Endothelial cell of umbilical vein (primary cell): ENCODE data around the gene ARSJ. TPM values are rescaled to one million over a fixed set of nuclear protein-coding genes. Genes with fewer than 3 reads are reported as not detected.

Experiments used
- BruUV-seq: library from RNA; stranded (reverse); fragments of 400-500 nt; replicated peaks from 2 replicates; lab custom pipeline; 2021; lab: Mats Ljungman, UMichigan
- CTCF ChIA-PET: fragments of 300-600, 350-600 bp; sonication (Branson Sonifier 250); formaldehyde crosslinking; loops from one replicate; lab custom pipeline; 2021; ENCODE audit warnings: antibody characterized with exemption, inconsistent platforms; lab: Charles Lee
- POLR2A ChIA-PET: fragments of 300-600, 350-600 bp; sonication (Branson Sonifier 250); formaldehyde crosslinking; loops from one replicate; lab custom pipeline; 2021; ENCODE audit warnings: antibody characterized with exemption, inconsistent platforms; lab: Charles Lee
- DNase-seq: peaks from one replicate; pipeline ENCODE4 v3.0.0-alpha.2; 2011; ENCODE audit warnings: low read depth, low spot score
- FAIRE-seq: peaks from 2 replicates; lab custom pipeline; 2011; peaks lifted over from hg19 to GRCh38; lab: Jason Lieb, UNC
- H2AFZ ChIP-seq: 2 replicates; pipeline ENCODE4 v1.6.0; 2012; ENCODE audit warnings: low read depth, low read length, control low read depth, inconsistent platforms
- H3K27ac ChIP-seq: 2 replicates; pipeline ENCODE4 v1.5.1; 2011; ENCODE audit warnings: low read depth, mild to moderate bottlenecking, control low read depth, low read length, moderate library complexity; ENCODE audit not compliant: insufficient read depth
- H3K27me3 ChIP-seq, 2 experiments: 2 replicates each; pipeline versions ENCODE4 v1.6.0 to v1.6.1; 2011; ENCODE audit warnings: low read length in 2 of 2, mixed read lengths in 1 of 2; ENCODE audit not compliant: control insufficient read depth in 2 of 2, insufficient read depth in 2 of 2
- H3K36me3 ChIP-seq, 2 experiments: 2 replicates in 1 of 2; 3 replicates in 1 of 2; pipeline ENCODE4 v1.5.1; 2011; ENCODE audit warnings: low read length in 2 of 2, mild to moderate bottlenecking in 1 of 2, moderate library complexity in 1 of 2; ENCODE audit not compliant: control insufficient read depth in 2 of 2, insufficient read depth in 2 of 2; ENCODE audit errors: extremely low read depth in 1 of 2
- H3K4me1 ChIP-seq: 3 replicates; pipeline ENCODE4 v1.5.1; 2011; ENCODE audit warnings: mild to moderate bottlenecking, low read length; ENCODE audit not compliant: control insufficient read depth, insufficient read depth; ENCODE audit errors: extremely low read depth
- H3K4me2 ChIP-seq: 2 replicates; pipeline ENCODE4 v1.6.1; 2011; ENCODE audit warnings: low read length, control low read depth, mixed read lengths; ENCODE audit not compliant: insufficient read depth
- H3K4me3 ChIP-seq, 3 experiments: fragments of 200-600 bp in 1 of 3; sonication (generic), shearing (Covaris generic) in 1 of 3; replicated peaks in 1 of 3; 2 replicates each; pipeline ENCODE4 v1.5.1; 2011 to 2016; ENCODE audit warnings: control low read depth in 3 of 3, low read length in 3 of 3, mild to moderate bottlenecking in 2 of 3, inconsistent platforms in 1 of 3, low read depth in 1 of 3, moderate library complexity in 1 of 3; ENCODE audit not compliant: insufficient read depth in 1 of 3
- H3K79me2 ChIP-seq: 2 replicates; pipeline ENCODE4 v1.6.0; 2012; ENCODE audit warnings: low read length, inconsistent platforms; ENCODE audit not compliant: control insufficient read depth, insufficient read depth
- H3K9ac ChIP-seq: replicated peaks from 2 replicates; pipeline ENCODE3; 2011; ENCODE audit warnings: low read length, control low read depth; ENCODE audit not compliant: insufficient read depth; ENCODE audit errors: extremely low read depth
- H3K9me1 ChIP-seq: replicated peaks from 3 replicates; pipeline ENCODE4 v1.6.0; 2011; ENCODE audit warnings: mild to moderate bottlenecking, low read length; ENCODE audit not compliant: control insufficient read depth, insufficient read depth; ENCODE audit errors: extremely low read depth
- H3K9me3 ChIP-seq: replicated peaks from 2 replicates; pipeline ENCODE4 v1.5.1; 2012; ENCODE audit warnings: low read length, inconsistent platforms; ENCODE audit not compliant: control insufficient read depth, insufficient read depth
- H4K20me1 ChIP-seq: replicated peaks from 2 replicates; pipeline ENCODE3; 2011; ENCODE audit warnings: mild to moderate bottlenecking, low read length; ENCODE audit not compliant: control insufficient read depth, insufficient read depth; ENCODE audit errors: extremely low read depth
- CTCF ChIP-seq, 2 donors: IDR thresholded peaks; 1 replicate in 1 of 2; 2 replicates in 1 of 2; pipeline ENCODE4 v1.5.1; 2011; ENCODE audit warnings: low read length in 2 of 2, mild to moderate bottlenecking in 2 of 2, moderate library complexity in 2 of 2, control low read depth in 1 of 2, inconsistent platforms in 1 of 2, low read depth in 1 of 2; ENCODE audit not compliant: insufficient read depth in 1 of 2; ENCODE audit errors: extremely low read depth in 1 of 2
- EZH2 ChIP-seq: IDR thresholded peaks from 2 replicates; pipeline ENCODE4 v1.6.1; 2012; ENCODE audit warnings: borderline replicate concordance, low read depth, mild to moderate bottlenecking, moderate library complexity, low read length, inconsistent platforms; ENCODE audit not compliant: severe bottlenecking
- FOS ChIP-seq: IDR thresholded peaks from 2 replicates; pipeline ENCODE4 v1.6.1; 2011; ENCODE audit warnings: mild to moderate bottlenecking, low read length, moderate library complexity, borderline replicate concordance; ENCODE audit not compliant: insufficient read depth
- GATA2 ChIP-seq: IDR thresholded peaks from 2 replicates; pipeline ENCODE4 v1.7.0; 2011; ENCODE audit warnings: low read depth, mild to moderate bottlenecking, moderate library complexity, mixed read lengths, low read length; ENCODE audit not compliant: insufficient read length, insufficient read depth
- JUN ChIP-seq: IDR thresholded peaks from 2 replicates; pipeline ENCODE4 v1.6.1; 2011; ENCODE audit warnings: borderline replicate concordance, low read depth; ENCODE audit not compliant: insufficient read length, insufficient read depth
- MAX ChIP-seq: IDR thresholded peaks from 2 replicates; pipeline ENCODE4 v1.6.1; 2011; ENCODE audit not compliant: insufficient read depth, insufficient read length
- MYC ChIP-seq: IDR thresholded peaks from one replicate; pipeline ENCODE4 v1.6.1; 2011; ENCODE audit warnings: mild to moderate bottlenecking, low read depth, low read length
- POLR2A ChIP-seq: IDR thresholded peaks from 2 replicates; pipeline ENCODE4 v1.6.1; 2012; ENCODE audit warnings: low read depth, mild to moderate bottlenecking, control low read depth, low read length
- POLR2AphosphoS5 ChIP-seq: IDR thresholded peaks from 2 replicates; pipeline ENCODE4 v1.6.1; 2012; ENCODE audit warnings: low read depth, mild to moderate bottlenecking, control low read depth, low read length, moderate library complexity; ENCODE audit not compliant: insufficient read depth
- dilution Hi-C: fragments of 300-500 bp; cut with MboI; formaldehyde crosslinking; loops from one replicate; pipeline ENCODE4 v1.15.0; 2019; ENCODE audit warnings: low sequenced_read_pairs; ENCODE audit not compliant: extremely low pct_ligation_motif_present
- intact Hi-C: fragments of 100-400 bp; cut with micrococcal nuclease; formaldehyde crosslinking; loops from one replicate; pipeline ENCODE4 v1.10.0; 2022
- polyA plus RNA-seq, 4 experiments: library from polyadenylated mRNA; depleted of rRNA in 3 of 4; stranded (reverse) in 3 of 4; unstranded in 1 of 4; fragments of >200 nt; gene quantifications; 2 replicates each; pipeline versions ENCODE4 v1.2.1 to v1.2.3, GENCODE V29; 2011 to 2012; ENCODE audit warnings: missing spikeins in 1 of 4
- total RNA-seq: library from RNA; stranded (reverse); gene quantifications from 2 replicates; pipeline ENCODE4 v1.2.3, GENCODE V29; 2021

The ARSJ gene
- total and polyA plus RNA-seq, 2 donors (not counting 3 experiments of a cell fraction or from before 2014, with no cell fraction given), result 21.9 to 50.0 TPM

- Histone ChIP-seq H4K20me1 (no peaks in the 10 kb centered on the region), H3K4me1 (no peaks in the 10 kb centered on the region), H3K9me1 (no peaks in the 10 kb centered on the region), H3K36me3 (no peaks in the 10 kb centered on the region), H3K4me3 (no peak overlapping the region), H3K9me3 (no peaks in the 10 kb centered on the region), H3K9ac (no peak overlapping the region), H3K27ac (no peak overlapping the region), H3K27me3 (no peaks in the 10 kb centered on the region), H3K4me2 (no peak overlapping the region), H2AFZ (no peak overlapping the region), H3K79me2 (no peaks in the 10 kb centered on the region)
- ChIA-PET POLR2A (no interaction called here), CTCF (no interaction called here)
- FAIRE-seq, result no peak
- no peak for DNase-seq
- BruUV-seq, result no TSS peak
- intact Hi-C loops (no loop called here), dilution Hi-C loops (no loop called here)
- no peak for TF ChIP-seq MAX
- TF ChIP-seq FOS, result no peak
- no peak for TF ChIP-seq JUN
- no peak for TF ChIP-seq GATA2
- TF ChIP-seq POLR2A, result no peak
- TF ChIP-seq CTCF (IDR thresholded peaks at IDR 0.05; ENCODE audit: extremely low read depth in 1 of 2, insufficient read depth in 1 of 2, low read depth in 1 of 2, low read length in 2 of 2), result no peak
- no peak for TF ChIP-seq POLR2AphosphoS5
- TF ChIP-seq EZH2, result no peak
- no peak for TF ChIP-seq MYC
These were observed 120.5 kb downstream of the ARSJ start for GRCh38 chr4:113858924-113859323.
